Nucleus accumbens (tissue), 56 donors: ENCODE data around the gene DCDC2.
"Not testable (repeated sequence)": the region's sequence is repeated elsewhere in the genome, so short reads cannot be mapped to it uniquely, and the experiment has no call there.

Experiments
- DNase-seq, 56 donors: peaks; one replicate each; lab custom pipeline; 2025; lab: John Stamatoyannopoulos, UW

The DCDC2 gene

DNA sequence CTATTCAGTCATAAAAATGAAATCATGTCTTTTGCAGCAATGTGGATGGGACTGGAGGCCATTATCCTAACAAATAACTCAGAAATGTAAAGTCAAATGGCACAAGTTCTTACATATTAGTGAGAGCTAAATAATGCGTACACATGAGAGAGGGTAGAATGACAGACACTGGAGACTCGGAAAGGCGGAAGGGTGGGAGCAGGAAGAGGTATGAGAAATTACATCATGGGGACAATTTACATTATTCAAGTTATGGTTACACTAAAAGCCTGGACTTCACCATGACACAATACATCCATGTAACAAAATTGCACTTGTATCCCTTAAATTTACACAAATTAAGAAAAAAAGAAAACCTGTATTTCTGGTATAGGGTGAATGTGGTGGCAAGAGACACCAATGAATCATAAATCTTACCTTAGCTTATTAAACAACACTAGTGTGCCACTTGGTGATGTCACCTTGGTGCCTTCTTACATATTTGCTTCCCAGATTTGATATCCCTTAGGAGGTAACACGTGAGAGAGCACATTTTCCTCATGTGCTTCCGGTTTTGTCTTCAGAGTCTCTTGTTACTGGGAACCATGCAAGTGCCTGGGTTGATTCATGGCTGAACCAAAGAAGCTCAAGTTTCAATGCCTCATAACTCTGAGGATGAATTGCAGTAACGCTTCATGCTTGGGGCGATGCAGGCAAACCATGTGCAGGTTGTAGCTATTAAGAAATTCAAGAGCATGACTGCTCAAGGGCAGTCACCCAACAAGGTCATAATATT lies 84.6 kb downstream of the DCDC2 start:
- DNase-seq, result no peak

DNA sequence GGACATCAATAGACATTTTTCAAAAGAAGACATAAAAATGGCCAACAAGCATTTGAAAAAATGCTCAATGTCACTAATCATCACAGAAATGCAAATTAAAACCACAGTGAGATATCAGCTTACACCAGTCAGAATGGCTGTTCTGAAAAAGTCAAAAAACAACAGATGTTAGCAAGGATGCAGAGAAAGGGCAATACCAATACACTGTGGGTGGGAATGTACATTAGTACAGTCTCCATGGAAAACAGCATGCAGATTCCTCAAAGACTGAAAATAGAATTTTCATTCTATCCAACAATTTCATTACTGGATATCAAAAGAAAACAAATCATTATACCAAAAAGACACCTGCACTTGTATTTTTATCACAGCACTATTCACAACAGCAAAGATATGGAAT lies 85.3 kb downstream of the DCDC2 start:
- DNase-seq, result no peak

- no peak for DNase-seq
Observed at GRCh38 chr6:24272148-24272547, 85.7 kb downstream of the DCDC2 start.

DNA sequence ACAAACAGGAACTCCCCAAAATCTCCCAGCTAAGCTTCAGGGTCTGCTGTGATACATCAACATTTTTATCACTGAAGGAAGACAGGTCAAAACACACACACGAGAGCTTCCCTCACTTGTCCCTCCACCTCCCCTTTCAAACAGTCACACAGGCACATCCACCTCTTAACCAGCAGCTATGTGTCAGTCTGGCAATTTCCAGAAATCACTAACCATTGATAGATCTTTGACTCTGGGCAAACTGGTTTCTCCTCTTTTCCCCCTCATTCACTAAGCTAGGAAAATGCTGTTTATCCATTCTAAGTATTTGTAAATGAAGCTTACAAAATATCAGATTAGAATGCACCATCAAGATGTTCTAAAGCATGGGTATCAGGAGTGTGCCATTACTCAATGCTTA lies 87.8 kb downstream of the DCDC2 start:
- no peak for DNase-seq

GRCh38 chr6:24258214-24258613 lies 99.6 kb downstream of the DCDC2 start:
- not testable (repeated sequence) for DNase-seq

DNA sequence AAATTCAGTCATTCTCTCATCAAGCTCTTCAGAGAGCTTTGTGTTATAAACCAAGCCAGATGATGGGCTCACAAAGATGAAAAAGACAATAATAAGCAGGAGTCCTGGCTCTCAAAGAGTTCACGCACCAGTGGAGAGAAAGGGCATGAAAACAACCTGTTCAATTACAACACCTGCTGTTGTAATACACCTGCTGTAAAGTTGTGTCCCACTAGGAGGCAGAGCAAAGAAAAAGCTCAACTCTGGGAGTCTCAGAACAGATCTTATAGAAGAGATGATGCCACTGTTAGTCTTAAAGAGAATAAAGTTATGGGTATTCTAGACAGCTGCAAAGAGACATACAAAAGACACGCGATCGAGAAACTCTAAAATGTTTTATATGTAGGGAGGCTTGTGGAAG lies 100.6 kb downstream of the DCDC2 start:
- no peak for DNase-seq

DNA sequence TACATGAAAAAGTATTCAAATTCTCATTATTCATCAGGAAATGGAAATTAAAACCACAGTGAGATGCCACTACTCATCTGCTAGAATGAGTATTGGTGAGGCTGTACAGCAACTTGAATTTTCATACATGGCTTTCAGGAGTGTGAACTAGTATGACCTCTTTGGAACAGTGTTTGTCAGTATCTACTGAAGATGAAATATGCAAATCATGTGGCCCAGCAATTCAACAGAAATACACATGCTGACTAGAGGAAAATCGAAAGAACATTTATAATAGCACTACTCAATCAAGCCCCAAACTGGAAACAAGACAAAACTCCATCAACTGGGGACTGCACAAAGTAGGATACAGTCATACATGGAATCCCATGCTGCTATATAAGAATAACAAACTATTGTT lies 102.2 kb downstream of the DCDC2 start:
- DNase-seq, result no peak

DNA sequence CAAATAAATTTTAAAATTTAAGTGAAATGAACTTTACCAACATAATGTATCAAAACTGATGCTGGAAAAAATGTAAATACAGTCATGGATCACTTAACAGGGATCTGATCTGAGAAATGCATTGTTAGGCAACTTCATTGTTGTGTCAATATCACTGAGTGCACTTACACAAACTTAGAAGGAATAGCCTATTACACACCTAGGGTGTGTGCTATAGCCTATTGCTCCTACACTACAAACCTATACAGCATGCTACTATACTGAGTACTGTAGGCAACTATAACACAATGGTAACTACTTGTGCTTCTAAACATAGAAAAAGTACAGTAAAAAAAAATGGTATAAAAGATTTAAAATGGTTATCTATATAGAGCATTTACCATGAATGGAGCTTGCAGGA lies 104.5 kb downstream of the DCDC2 start:
- DNase-seq, result no peak

DNA sequence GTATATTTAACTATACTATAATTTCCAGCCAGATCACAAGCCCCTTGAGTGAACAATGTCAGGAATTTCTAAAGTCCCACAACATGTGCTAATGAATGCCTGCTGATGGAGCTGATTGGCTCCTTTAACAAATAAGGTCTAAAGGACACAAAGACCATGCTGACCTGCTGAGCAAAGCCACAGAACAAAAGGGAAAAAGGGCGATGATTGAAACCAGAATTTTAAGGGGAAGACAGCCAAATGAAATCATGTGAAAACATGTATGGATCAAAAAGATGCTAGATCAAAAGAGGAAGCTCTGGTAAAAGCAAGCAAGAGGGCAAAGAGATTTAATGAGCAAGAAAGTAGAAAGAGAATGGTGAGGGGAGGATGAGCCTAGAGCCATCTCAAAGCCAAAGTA lies 105.6 kb downstream of the DCDC2 start:
- no peak for DNase-seq

DNA sequence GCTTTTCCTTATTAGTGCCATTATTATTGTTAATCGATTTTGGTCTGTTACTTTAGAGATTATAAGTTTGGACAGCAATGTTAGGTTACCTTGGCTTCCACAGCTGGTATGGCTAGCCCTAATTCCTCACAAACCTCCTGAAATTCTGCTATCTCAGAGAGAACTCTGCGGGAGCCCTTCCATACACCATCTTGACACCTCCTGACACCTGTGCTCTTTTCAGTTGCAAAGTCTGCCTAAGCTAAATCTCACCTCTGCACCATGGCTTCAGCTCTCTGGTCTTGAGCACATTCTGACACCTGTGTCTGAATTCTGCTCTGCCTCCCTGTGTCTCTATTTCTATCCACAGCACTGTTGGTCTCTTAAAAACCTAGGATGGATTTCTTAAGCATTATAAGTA lies 106.5 kb downstream of the DCDC2 start:
- DNase-seq, result no peak

DNA sequence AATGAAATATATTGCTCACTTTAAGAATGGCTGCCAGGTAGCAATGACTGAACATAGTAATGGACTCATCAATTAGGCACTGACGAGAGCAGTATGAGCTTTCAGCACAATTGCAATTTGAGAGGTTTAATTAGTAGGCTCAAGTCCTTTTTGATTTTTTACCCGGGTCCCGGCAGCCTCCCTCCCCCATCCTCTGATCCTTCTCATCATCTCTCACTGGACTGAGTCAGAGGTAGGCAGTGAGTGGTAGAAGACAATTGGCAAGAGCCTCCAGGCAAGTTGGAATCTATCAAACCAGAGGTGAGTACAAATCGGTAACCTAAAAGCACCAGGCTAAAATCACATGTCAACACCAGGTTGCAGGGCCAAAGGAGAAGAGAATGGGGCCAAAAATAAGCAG lies 107.9 kb downstream of the DCDC2 start:
- no peak for DNase-seq

GRCh38 chr6:24245275-24245674 lies 112.6 kb downstream of the DCDC2 start:
- no peak for DNase-seq

- no peak for DNase-seq
Observed at GRCh38 chr6:24242924-24243323, 114.9 kb downstream of the DCDC2 start.

DNA sequence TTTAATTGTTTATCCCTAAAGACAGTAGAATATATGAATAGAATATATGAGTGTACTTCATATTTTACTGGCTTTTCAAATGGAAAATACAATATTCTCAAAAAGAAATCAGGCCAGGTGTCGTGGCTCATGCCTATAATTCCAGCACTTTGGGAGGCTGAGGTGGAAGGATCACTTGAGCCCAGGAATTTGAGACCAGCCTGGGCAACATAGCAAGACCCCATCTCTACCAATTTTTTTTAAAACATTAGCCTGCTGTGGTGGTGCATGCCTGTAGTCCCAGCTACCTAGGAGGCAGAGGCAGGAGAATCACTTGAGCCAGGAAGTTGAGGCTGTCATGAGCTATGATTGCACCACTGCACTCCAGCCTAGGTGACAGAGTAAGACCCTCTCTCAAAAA lies 116.1 kb downstream of the DCDC2 start:
- not testable (repeated sequence) for DNase-seq

- DNase-seq, result no peak
Observed at GRCh38 chr6:24240943-24241342, 116.9 kb downstream of the DCDC2 start.

GRCh38 chr6:24240380-24240928 lies 117.4 kb downstream of the DCDC2 start:
- DNase-seq, result no peak

DNA sequence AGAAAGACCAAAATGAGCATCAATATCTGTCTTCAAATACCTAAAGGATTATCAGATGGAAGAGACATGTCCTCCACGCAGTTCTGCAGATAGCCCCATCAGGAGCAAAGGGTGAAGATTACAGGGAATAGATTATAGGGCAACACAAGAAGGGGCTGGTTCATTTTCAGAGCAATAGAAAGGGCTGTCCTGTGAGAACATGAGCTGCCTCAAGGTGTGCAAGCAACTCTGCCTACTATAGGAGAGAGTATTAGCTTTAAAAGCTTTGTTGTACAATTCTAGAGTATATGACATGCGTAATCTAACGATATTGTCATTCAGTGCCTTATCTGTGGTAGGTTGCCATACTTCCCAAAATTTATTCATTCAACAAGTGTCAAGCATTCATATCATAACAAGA lies 119.2 kb downstream of the DCDC2 start:
- DNase-seq, result no peak

DNA sequence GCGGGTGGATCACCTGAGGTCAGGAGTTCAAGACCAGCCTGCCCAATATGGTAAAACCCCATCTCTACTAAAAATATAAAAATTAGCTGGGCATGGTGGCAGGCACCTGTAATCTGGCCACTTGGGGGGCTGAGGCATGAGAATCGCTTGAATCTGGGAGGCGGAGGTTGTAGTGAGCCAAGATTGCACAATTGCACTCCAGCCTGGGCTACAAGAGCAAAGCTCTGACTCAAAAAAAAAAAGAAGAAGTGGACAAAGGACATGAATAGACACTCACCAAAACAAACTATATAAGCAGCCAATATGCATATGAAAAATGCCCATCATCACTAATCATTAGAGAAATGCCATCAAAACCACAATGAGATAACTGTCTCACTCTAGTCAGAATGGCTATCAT lies 121.1 kb downstream of the DCDC2 start:
- not testable (repeated sequence) for DNase-seq

- no peak for DNase-seq
Observed at GRCh38 chr6:24233813-24234442, 123.9 kb downstream of the DCDC2 start.

DNA sequence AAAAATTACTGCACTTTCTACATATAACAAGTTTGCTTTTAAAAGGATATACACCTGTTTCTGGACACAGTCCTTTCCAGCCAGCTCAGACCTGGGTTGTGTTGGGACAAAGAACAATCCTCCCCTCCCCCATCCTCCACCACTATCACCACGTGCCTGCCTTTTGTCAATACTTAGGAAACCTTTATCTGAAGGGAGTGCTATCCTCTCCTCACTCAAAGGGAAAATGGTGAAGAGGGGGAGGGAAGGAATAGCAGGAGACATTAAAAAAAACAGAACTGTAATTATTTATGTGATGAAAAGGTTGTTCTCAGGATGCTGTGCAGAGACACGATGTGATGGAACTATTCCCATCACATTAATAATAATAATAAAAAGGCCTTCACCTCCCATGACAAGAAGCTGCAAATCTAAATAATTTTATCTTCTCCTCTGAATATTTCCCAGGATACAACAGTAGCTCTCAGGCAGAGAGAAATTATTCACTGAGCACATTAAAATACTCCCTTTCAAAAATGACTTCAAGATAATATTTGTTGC lies 126.4 kb downstream of the DCDC2 start:
- DNase-seq, result no peak

- DNase-seq, result no peak
Observed at GRCh38 chr6:24229696-24230405, 128.0 kb downstream of the DCDC2 start.
